Activated naive CD4-positive, alpha-beta T cell treated with Interleukin-2 at 50 U/mL for 16 hours (primary cell): ENCODE data around the gene FOCAD.
"Not testable (repeated sequence)": the region's sequence is repeated elsewhere in the genome, so short reads cannot be mapped to it uniquely, and the experiment has no call there.

Experiments
- DNase-seq: peaks from one replicate; pipeline ENCODE4 v3.0.0-alpha.2; 2020

The FOCAD gene

GRCh38 chr9:20684035-20684874 lies at the start of gene FOCAD:
FOCAD (plus strand) TSS chr9:20684259; CDS start chr9:20715354, 31,095 bp downstream.
- peak; percentile 96 for DNase-seq

GRCh38 chr9:20634895-20635294 lies 49.2 kb upstream of the FOCAD start:
- DNase-seq, result no peak

- DNase-seq, result no peak
Measured at GRCh38 chr9:20636888-20637440, 47.1 kb upstream of the FOCAD start.

- DNase-seq, result peak; percentile 70
Measured at GRCh38 chr9:20640331-20641187, 43.5 kb upstream of the FOCAD start.

- DNase-seq, result no peak
Measured at GRCh38 chr9:20642045-20642444, 42.0 kb upstream of the FOCAD start.

GRCh38 chr9:20643660-20644059 lies 40.4 kb upstream of the FOCAD start:
- no peak for DNase-seq

- DNase-seq, result no peak
Measured at GRCh38 chr9:20646656-20647055, 37.4 kb upstream of the FOCAD start.

- no peak for DNase-seq
Measured at GRCh38 chr9:20649381-20649780, 34.7 kb upstream of the FOCAD start.

GRCh38 chr9:20650313-20650712 lies 33.7 kb upstream of the FOCAD start:
- no peak for DNase-seq

- DNase-seq, result no peak
Measured at GRCh38 chr9:20650750-20651299, 33.2 kb upstream of the FOCAD start.

GRCh38 chr9:20651939-20652338 lies 32.1 kb upstream of the FOCAD start:
- no peak for DNase-seq

- peak; percentile 43 for DNase-seq
Measured at GRCh38 chr9:20658246-20658667, 25.8 kb upstream of the FOCAD start.

- no peak for DNase-seq
Measured at GRCh38 chr9:20658677-20659473, 25.2 kb upstream of the FOCAD start.

GRCh38 chr9:20659474-20659967 lies 24.5 kb upstream of the FOCAD start:
- DNase-seq, result no peak

- no peak for DNase-seq
Measured at GRCh38 chr9:20662156-20662555, 21.9 kb upstream of the FOCAD start.

GRCh38 chr9:20663133-20663532 lies 20.9 kb upstream of the FOCAD start:
- no peak for DNase-seq

GRCh38 chr9:20664501-20664900 lies 19.6 kb upstream of the FOCAD start:
- no peak for DNase-seq

GRCh38 chr9:20670395-20670794 lies 13.7 kb upstream of the FOCAD start:
- no peak for DNase-seq

GRCh38 chr9:20671635-20672034 lies 12.4 kb upstream of the FOCAD start:
- DNase-seq, result no peak

GRCh38 chr9:20673537-20673936 lies 10.5 kb upstream of the FOCAD start:
- DNase-seq, result not testable (repeated sequence)

- no peak for DNase-seq
Measured at GRCh38 chr9:20681467-20681866, 2.6 kb upstream of the FOCAD start.

GRCh38 chr9:20683351-20684034 lies 566 bp upstream of the FOCAD start:
- peak; percentile 53 for DNase-seq
